GM12865 (cell line): Measurements from ENCODE around the gene DOCK1.

Experiments
- DNase-seq: peaks from one replicate; pipeline ENCODE4 v3.0.0; 2010; ENCODE audit warnings: low read depth
- H3K4me3 ChIP-seq: 2 replicates; pipeline ENCODE4 v1.5.1; 2011; ENCODE audit warnings: mild to moderate bottlenecking, low read depth, low read length, control low read depth
- TF ChIP-seq, protein P1 (sequence below): IDR thresholded peaks from 2 replicates; pipeline ENCODE4 v1.5.1; 2011; ENCODE audit warnings: low read length, control low read depth, low read depth, inconsistent platforms; ENCODE audit not compliant: insufficient read depth; ENCODE audit errors: missing control alignments

The DOCK1 gene

GRCh38 chr10:127408733-127409132 lies 503.5 kb downstream of the DOCK1 start:
- DNase-seq: no peak
- no peak overlapping the region for H3K4me3 ChIP-seq
- TF ChIP-seq, protein P1, sequence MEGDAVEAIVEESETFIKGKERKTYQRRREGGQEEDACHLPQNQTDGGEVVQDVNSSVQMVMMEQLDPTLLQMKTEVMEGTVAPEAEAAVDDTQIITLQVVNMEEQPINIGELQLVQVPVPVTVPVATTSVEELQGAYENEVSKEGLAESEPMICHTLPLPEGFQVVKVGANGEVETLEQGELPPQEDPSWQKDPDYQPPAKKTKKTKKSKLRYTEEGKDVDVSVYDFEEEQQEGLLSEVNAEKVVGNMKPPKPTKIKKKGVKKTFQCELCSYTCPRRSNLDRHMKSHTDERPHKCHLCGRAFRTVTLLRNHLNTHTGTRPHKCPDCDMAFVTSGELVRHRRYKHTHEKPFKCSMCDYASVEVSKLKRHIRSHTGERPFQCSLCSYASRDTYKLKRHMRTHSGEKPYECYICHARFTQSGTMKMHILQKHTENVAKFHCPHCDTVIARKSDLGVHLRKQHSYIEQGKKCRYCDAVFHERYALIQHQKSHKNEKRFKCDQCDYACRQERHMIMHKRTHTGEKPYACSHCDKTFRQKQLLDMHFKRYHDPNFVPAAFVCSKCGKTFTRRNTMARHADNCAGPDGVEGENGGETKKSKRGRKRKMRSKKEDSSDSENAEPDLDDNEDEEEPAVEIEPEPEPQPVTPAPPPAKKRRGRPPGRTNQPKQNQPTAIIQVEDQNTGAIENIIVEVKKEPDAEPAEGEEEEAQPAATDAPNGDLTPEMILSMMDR: no peak

DNA sequence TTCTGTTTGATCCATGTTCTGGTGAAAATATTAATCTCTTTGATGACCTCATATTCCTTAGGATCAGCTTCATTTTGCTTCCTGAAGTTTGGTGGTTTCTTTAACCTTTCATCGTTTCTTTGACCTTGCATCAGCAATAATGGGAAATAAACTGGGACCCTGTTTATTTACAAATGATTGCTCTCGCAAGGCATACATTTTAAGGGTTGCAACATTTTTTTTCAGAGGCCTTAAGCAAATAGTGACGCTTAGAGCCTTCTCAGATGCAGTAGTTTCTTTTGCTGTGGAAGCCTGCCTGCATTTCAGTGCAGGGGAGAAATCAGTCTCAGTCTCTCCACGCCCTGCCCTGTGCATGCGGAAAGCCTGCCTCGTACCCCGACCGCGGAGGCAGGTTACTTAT lies 504.8 kb downstream of the DOCK1 start:
- TF ChIP-seq, protein P1: no peak
- H3K4me3 ChIP-seq: no peak overlapping the region
- no peak for DNase-seq

DNA sequence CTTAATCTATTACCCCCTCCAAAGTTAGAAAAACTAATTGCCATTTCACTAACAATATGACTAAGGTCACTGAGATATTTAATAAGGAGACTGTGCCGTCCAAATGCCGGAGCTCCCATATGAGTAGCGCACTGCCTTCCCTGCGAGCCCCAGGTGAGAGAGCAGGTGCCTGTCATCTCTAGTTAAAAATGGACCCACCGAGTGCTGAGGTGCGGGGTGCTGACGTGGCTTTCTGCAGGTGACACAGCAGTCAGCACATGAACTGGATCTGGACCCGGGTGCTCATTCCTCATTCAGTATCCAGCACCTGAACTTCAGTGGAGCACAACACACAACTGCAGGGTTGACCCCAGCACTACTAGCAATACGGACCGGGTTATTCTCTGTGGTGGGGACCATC lies 505.8 kb downstream of the DOCK1 start:
- no peak overlapping the region for H3K4me3 ChIP-seq
- TF ChIP-seq, protein P1: no peak
- no peak for DNase-seq

- TF ChIP-seq, protein P1: no peak
- no peak for DNase-seq
- no peak overlapping the region for H3K4me3 ChIP-seq
Measured at GRCh38 chr10:127413326-127413725, 508.1 kb downstream of the DOCK1 start.

GRCh38 chr10:127414024-127414423 lies 508.8 kb downstream of the DOCK1 start:
- DNase-seq: no peak
- no peak overlapping the region for H3K4me3 ChIP-seq
- TF ChIP-seq, protein P1: no peak

GRCh38 chr10:127415116-127415515 lies 509.9 kb downstream of the DOCK1 start:
- TF ChIP-seq, protein P1: no peak
- no peak overlapping the region for H3K4me3 ChIP-seq
- DNase-seq: no peak

GRCh38 chr10:127415901-127416581 lies 510.8 kb downstream of the DOCK1 start:
- no peak for DNase-seq
- H3K4me3 ChIP-seq: no peak overlapping the region
- TF ChIP-seq, protein P1: no peak
